ENCODE results near the gene KIF21B.

The KIF21B gene

GRCh38 chr1:200977071-200977754 is 46.3 kb downstream of the KIF21B start:
- TF ChIP-seq, protein P1, sequence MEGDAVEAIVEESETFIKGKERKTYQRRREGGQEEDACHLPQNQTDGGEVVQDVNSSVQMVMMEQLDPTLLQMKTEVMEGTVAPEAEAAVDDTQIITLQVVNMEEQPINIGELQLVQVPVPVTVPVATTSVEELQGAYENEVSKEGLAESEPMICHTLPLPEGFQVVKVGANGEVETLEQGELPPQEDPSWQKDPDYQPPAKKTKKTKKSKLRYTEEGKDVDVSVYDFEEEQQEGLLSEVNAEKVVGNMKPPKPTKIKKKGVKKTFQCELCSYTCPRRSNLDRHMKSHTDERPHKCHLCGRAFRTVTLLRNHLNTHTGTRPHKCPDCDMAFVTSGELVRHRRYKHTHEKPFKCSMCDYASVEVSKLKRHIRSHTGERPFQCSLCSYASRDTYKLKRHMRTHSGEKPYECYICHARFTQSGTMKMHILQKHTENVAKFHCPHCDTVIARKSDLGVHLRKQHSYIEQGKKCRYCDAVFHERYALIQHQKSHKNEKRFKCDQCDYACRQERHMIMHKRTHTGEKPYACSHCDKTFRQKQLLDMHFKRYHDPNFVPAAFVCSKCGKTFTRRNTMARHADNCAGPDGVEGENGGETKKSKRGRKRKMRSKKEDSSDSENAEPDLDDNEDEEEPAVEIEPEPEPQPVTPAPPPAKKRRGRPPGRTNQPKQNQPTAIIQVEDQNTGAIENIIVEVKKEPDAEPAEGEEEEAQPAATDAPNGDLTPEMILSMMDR (IDR thresholded peaks at IDR 0.05; ENCODE audit: low read depth, low read length): no peak
- no peak for DNase-seq (ENCODE audit: low read depth, low spot score)
- no peak overlapping the region for H3K4me3 ChIP-seq (ENCODE audit: low read depth, low read length)
- in situ Hi-C loops (cut with HindIII; ENCODE audit: low sequenced_read_pairs): no loop called here

DNA sequence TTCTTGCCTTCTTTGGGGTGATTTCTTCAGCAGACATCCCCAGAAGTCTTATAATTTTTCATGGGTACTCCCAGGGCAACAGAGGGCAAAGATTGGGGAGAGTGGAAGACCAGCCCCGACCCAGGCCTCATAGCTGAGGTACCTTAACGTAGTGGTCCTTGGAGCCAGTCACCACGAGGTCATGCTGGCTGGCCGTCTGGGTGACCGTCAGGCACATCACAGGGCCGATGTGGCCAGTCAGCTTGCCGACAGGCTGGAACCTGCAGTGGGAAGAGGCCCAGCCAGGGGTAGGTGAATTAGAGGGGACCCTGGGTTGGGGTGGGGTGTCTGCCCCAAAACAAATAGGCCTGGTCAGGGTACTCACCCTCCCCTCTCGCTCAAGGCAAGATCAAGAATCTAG is 46.9 kb downstream of the KIF21B start:
- TF ChIP-seq, protein P1 (IDR thresholded peaks at IDR 0.05; ENCODE audit: low read depth, low read length): no peak
- no peak for DNase-seq (ENCODE audit: low read depth, low spot score)
- in situ Hi-C loops (cut with HindIII; ENCODE audit: low sequenced_read_pairs): no loop called here
- H3K4me3 ChIP-seq (ENCODE audit: low read depth, low read length): no peak overlapping the region

DNA sequence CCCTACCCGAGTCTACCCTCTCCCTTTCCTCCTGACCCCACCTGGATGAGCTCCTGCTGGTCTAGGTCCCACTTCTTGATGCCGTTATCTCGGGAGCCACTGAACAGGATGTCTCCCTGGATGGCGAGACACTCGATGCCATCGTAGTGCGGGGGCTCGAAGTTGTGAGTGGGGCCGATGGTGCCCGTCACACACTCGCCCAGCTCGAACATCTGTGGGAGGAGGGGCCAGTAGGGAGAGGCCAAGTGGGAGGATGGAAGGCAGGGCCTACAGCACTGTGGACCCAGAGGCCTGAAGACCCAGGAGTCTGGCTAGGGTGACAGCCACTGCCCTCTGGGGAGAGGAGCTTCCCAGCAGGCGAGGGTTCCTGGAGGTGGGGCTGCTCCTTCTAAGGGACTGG is 48.1 kb downstream of the KIF21B start:
- in situ Hi-C loops (cut with HindIII; ENCODE audit: low sequenced_read_pairs): no loop called here
- DNase-seq (ENCODE audit: low read depth, low spot score): no peak
- TF ChIP-seq, protein P1 (IDR thresholded peaks at IDR 0.05; ENCODE audit: low read depth, low read length): no peak
- H3K4me3 ChIP-seq (ENCODE audit: low read depth, low read length): no peak overlapping the region

GRCh38 chr1:200974711-200975110 is 48.8 kb downstream of the KIF21B start:
- no peak for DNase-seq (ENCODE audit: low read depth, low spot score)
- TF ChIP-seq, protein P1 (IDR thresholded peaks at IDR 0.05; ENCODE audit: low read depth, low read length): no peak
- in situ Hi-C loops (cut with HindIII; ENCODE audit: low sequenced_read_pairs): no loop called here
- H3K4me3 ChIP-seq (ENCODE audit: low read depth, low read length): no peak overlapping the region

DNA sequence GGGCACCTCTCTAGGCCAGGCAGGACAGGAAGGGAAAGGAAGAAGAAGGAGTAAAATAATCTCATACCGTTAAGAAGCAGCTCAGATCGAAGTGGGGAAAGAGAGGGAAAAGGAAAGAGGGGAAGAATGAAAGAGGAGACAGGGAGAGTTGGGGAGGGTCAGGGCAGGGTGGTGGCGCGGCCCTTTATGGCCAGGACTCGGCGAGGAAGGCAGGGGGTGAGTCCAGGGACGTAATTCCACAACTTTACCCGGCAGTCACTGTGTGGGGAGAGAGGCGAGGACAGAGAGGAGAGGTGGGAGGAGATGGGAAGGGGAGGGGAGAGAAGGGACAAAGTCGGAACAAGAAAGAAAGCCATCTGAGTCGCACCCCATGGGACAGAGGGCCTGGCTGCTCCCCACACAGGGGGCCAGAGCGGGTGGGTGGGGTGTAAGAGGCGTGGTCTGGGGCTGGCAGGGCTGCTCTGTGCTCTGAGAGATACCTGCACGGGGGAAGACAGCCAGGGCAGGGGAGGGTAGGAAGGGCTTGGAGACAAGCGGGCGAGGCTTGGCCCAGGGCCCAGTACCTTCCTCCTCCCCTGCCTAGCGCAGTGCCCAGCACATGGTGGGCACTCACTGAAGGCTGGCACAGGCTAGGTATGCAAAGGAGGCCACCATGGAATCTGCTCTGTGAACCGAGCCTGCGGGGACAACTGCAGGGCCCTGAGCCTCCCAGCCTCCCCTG is 49.4 kb downstream of the KIF21B start:
- H3K4me3 ChIP-seq (ENCODE audit: low read depth, low read length): no peak overlapping the region
- TF ChIP-seq, protein P1 (IDR thresholded peaks at IDR 0.05; ENCODE audit: low read depth, low read length): no peak
- no peak for DNase-seq (ENCODE audit: low read depth, low spot score)
- in situ Hi-C loops (cut with HindIII; ENCODE audit: low sequenced_read_pairs): no loop called here

GRCh38 chr1:200972985-200973742 is 50.4 kb downstream of the KIF21B start:
- TF ChIP-seq, protein P1 (IDR thresholded peaks at IDR 0.05; ENCODE audit: low read depth, low read length): no peak
- H3K4me3 ChIP-seq (ENCODE audit: low read depth, low read length): no peak overlapping the region
- in situ Hi-C loops (cut with HindIII; ENCODE audit: low sequenced_read_pairs): no loop called here
- DNase-seq (ENCODE audit: low read depth, low spot score): no peak

Data from astrocyte of the spinal cord (primary cell).